Measurements from ENCODE around the gene CCT8. TPM values are rescaled to one million over a fixed set of nuclear protein-coding genes. Genes with fewer than 3 reads are reported as not detected.

The CCT8 gene
- total and polyA plus RNA-seq, 2 experiments from 2014 or later = 304 to 329 TPM

DNA sequence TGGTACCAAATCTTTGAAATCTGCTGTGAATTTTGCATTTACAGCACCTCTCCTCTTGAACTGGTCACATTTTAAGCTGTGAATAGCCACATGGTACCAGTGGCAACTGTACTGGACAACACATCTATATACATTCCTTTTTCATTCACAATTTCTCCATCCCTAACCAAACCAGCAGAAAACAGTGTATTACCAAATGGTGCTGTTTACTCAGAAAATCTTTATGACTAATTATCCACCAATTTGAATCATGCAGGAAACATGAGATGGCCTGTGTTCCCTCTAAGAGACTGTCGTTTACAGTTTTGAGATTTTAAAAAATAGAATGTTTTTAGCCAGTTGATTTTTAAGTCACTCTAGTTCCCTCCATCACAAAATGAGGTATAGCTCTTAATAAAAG lies 17.6 kb upstream of the CCT8 start (continued):
- TF ChIP-seq, protein P1, sequence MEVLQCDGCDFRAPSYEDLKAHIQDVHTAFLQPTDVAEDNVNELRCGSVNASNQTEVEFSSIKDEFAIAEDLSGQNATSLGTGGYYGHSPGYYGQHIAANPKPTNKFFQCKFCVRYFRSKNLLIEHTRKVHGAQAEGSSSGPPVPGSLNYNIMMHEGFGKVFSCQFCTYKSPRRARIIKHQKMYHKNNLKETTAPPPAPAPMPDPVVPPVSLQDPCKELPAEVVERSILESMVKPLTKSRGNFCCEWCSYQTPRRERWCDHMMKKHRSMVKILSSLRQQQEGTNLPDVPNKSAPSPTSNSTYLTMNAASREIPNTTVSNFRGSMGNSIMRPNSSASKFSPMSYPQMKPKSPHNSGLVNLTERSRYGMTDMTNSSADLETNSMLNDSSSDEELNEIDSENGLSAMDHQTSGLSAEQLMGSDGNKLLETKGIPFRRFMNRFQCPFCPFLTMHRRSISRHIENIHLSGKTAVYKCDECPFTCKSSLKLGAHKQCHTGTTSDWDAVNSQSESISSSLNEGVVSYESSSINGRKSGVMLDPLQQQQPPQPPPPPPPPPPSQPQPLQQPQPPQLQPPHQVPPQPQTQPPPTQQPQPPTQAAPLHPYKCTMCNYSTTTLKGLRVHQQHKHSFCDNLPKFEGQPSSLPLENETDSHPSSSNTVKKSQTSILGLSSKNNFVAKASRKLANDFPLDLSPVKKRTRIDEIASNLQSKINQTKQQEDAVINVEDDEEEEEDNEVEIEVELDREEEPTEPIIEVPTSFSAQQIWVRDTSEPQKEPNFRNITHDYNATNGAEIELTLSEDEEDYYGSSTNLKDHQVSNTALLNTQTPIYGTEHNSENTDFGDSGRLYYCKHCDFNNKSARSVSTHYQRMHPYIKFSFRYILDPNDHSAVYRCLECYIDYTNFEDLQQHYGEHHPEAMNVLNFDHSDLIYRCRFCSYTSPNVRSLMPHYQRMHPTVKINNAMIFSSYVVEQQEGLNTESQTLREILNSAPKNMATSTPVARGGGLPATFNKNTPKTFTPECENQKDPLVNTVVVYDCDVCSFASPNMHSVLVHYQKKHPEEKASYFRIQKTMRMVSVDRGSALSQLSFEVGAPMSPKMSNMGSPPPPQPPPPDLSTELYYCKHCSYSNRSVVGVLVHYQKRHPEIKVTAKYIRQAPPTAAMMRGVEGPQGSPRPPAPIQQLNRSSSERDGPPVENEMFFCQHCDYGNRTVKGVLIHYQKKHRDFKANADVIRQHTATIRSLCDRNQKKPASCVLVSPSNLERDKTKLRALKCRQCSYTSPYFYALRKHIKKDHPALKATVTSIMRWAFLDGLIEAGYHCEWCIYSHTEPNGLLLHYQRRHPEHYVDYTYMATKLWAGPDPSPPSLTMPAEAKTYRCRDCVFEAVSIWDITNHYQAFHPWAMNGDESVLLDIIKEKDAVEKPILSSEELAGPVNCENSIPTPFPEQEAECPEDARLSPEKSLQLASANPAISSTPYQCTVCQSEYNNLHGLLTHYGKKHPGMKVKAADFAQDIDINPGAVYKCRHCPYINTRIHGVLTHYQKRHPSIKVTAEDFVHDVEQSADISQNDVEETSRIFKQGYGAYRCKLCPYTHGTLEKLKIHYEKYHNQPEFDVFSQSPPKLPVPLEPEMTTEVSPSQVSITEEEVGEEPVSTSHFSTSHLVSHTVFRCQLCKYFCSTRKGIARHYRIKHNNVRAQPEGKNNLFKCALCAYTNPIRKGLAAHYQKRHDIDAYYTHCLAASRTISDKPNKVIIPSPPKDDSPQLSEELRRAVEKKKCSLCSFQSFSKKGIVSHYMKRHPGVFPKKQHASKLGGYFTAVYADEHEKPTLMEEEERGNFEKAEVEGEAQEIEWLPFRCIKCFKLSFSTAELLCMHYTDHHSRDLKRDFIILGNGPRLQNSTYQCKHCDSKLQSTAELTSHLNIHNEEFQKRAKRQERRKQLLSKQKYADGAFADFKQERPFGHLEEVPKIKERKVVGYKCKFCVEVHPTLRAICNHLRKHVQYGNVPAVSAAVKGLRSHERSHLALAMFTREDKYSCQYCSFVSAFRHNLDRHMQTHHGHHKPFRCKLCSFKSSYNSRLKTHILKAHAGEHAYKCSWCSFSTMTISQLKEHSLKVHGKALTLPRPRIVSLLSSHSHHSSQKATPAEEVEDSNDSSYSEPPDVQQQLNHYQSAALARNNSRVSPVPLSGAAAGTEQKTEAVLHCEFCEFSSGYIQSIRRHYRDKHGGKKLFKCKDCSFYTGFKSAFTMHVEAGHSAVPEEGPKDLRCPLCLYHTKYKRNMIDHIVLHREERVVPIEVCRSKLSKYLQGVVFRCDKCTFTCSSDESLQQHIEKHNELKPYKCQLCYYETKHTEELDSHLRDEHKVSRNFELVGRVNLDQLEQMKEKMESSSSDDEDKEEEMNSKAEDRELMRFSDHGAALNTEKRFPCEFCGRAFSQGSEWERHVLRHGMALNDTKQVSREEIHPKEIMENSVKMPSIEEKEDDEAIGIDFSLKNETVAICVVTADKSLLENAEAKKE (CRISPR knock-in tag; IDR thresholded peaks at IDR 0.05) = no peak
- TF ChIP-seq STAT1 (IDR thresholded peaks at IDR 0.05; ENCODE audit: unreplicated experiment) (no peak), ZNF331 (CRISPR knock-in tag; IDR thresholded peaks at IDR 0.05; ENCODE audit: low read depth) (no peak), POLR2AphosphoS5 (IDR thresholded peaks at IDR 0.05; ENCODE audit: low read depth) (no peak), NANOG (IDR thresholded peaks at IDR 0.05; ENCODE audit: borderline replicate concordance) (no peak)

DNA sequence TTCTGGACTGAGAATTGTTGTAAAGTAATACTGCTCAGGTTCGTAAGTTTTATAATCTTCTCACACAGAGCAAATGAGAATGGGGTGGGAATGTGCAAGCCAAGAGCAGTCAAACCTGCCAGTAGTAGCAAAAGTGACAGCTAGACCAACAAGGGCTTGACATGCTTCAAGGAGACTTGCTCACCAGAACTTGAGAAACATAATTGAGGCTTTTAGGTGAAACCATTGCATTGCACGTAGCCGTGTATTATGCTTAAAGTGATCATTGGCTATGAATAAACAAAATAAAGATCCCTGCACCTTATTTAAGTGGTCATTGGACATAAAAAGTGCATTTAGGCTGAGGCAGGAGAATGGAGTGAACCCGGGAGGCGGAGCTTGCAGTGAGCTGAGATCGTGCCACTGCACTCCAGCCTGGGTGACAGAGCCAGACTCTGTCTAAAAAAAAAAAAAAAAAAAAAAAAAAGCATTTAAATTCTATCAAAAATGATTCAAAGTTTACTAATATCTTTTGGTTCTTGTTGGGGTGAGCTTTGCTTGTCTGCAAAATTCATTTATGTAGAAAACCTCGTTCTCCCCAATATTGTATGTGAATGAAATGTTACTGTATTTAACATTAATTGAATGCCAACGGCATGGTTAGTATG lies 11.8 kb upstream of the CCT8 start:
- Histone ChIP-seq H3K79me2 (replicated peaks; ENCODE audit: insufficient read depth) (no peaks in the 10 kb centered on the region), H4K20me1 (replicated peaks; ENCODE audit: insufficient read depth) (no peaks in the 10 kb centered on the region), H3K4me2 (no peak overlapping the region), H3K9me2 (ENCODE audit: insufficient read depth) (no peaks in the 10 kb centered on the region), H2AFZ (no peak overlapping the region), H3K4me3 (no peak overlapping the region), H3F3A (replicated peaks; ENCODE audit: low read depth) (no peaks in the 10 kb centered on the region), H3K36me3 (ENCODE audit: insufficient read depth) (no peaks in the 10 kb centered on the region), H3K4me1 (ENCODE audit: insufficient read depth) (no peaks in the 10 kb centered on the region), H3K27me3 (ENCODE audit: insufficient read depth) (no peaks in the 10 kb centered on the region), H3K27ac (ENCODE audit: low read depth) (no peak overlapping the region)
- H3K4me1 Mint-ChIP-seq = peaks cover 7% of the 10 kb centered on the region; the same call in 2 of the 3 replicates
- H3K36me3 Mint-ChIP-seq (ENCODE audit: low read depth) = no peaks in the 10 kb centered on the region
- H3K27me3 Mint-ChIP-seq (ENCODE audit: insufficient read depth, low read depth, poor library complexity) = peaks cover 6% of the 10 kb centered on the region
- ATAC-seq (no peak), DNase-seq (ENCODE audit: low spot score) (no peak)
- H3K27ac Mint-ChIP-seq = no peak overlapping the region
- no peak overlapping the region for H3K4me3 Mint-ChIP-seq
- H3K9me3 Mint-ChIP-seq = no peaks in the 10 kb centered on the region
- TF ChIP-seq, protein P2, sequence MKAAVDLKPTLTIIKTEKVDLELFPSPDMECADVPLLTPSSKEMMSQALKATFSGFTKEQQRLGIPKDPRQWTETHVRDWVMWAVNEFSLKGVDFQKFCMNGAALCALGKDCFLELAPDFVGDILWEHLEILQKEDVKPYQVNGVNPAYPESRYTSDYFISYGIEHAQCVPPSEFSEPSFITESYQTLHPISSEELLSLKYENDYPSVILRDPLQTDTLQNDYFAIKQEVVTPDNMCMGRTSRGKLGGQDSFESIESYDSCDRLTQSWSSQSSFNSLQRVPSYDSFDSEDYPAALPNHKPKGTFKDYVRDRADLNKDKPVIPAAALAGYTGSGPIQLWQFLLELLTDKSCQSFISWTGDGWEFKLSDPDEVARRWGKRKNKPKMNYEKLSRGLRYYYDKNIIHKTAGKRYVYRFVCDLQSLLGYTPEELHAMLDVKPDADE (IDR thresholded peaks at IDR 0.05) = no peak
- no peak for TF ChIP-seq STAT1 (IDR thresholded peaks at IDR 0.05; ENCODE audit: unreplicated experiment)
- TF ChIP-seq EZH2 (IDR thresholded peaks at IDR 0.05; ENCODE audit: low read depth, unreplicated experiment) = no peak
- TF ChIP-seq NANOG (IDR thresholded peaks at IDR 0.05; ENCODE audit: borderline replicate concordance) = no peak
- no peak for TF ChIP-seq POLR2AphosphoS5 (IDR thresholded peaks at IDR 0.05; ENCODE audit: low read depth)
- no peak for TF ChIP-seq CREB1 (CRISPR knock-in tag; IDR thresholded peaks at IDR 0.05; ENCODE audit: low read depth)
- no peak for TF ChIP-seq JUNB (IDR thresholded peaks at IDR 0.05; ENCODE audit: unreplicated experiment)
